Ramos (cell line): ENCODE data around the gene TECPR2.

Source experiments
- in situ Hi-C: fragments of 300-500 bp; cut with MboI; formaldehyde crosslinking; loops from one replicate; pipeline ENCODE4 v1.14.3; 2022; ENCODE audit warnings: low sequenced_read_pairs; ENCODE audit not compliant: unreplicated experiment

TECPR2 gene

GRCh38 chr14:102490456-102490855, 127.7 kb downstream of the TECPR2 start:
- in situ Hi-C loops = no loop called here

- in situ Hi-C loops = no loop called here
Observed at GRCh38 chr14:102491366-102491765, 128.6 kb downstream of the TECPR2 start.

GRCh38 chr14:102491786-102492530, 129.2 kb downstream of the TECPR2 start:
- in situ Hi-C loops = no loop called here

GRCh38 chr14:102492531-102492910, 129.8 kb downstream of the TECPR2 start:
- in situ Hi-C loops = no loop called here

- in situ Hi-C loops = no loop called here
Observed at GRCh38 chr14:102493096-102493495, 130.4 kb downstream of the TECPR2 start.

GRCh38 chr14:102493585-102493984, 130.8 kb downstream of the TECPR2 start:
- in situ Hi-C loops = no loop called here

- in situ Hi-C loops = no loop called here
Observed at GRCh38 chr14:102495491-102496330, 133.0 kb downstream of the TECPR2 start.

- in situ Hi-C loops = no loop called here
Observed at GRCh38 chr14:102496331-102496691, 133.6 kb downstream of the TECPR2 start.

GRCh38 chr14:102496958-102497744, 134.4 kb downstream of the TECPR2 start:
- in situ Hi-C loops = no loop called here

- in situ Hi-C loops = no loop called here
Observed at GRCh38 chr14:102497998-102498677, 135.4 kb downstream of the TECPR2 start.

- in situ Hi-C loops = no loop called here
Observed at GRCh38 chr14:102498678-102499265, 136.0 kb downstream of the TECPR2 start.

GRCh38 chr14:102499401-102500157, 136.8 kb downstream of the TECPR2 start:
- in situ Hi-C loops = no loop called here

- in situ Hi-C loops = no loop called here
Observed at GRCh38 chr14:102500158-102500662, 137.5 kb downstream of the TECPR2 start.

- in situ Hi-C loops = no loop called here
Observed at GRCh38 chr14:102500713-102501112, 138.0 kb downstream of the TECPR2 start.

- in situ Hi-C loops = no loop called here
Observed at GRCh38 chr14:102501751-102502315, 139.1 kb downstream of the TECPR2 start.

- in situ Hi-C loops = no loop called here
Observed at GRCh38 chr14:102502571-102502970, 139.8 kb downstream of the TECPR2 start.

GRCh38 chr14:102503641-102504327, 141.0 kb downstream of the TECPR2 start:
- in situ Hi-C loops = no loop called here

- in situ Hi-C loops = no loop called here
Observed at GRCh38 chr14:102504328-102504999, 141.7 kb downstream of the TECPR2 start.
